ENCODE measurements around the gene SUGCT. TPM values are rescaled to one million over a fixed set of nuclear protein-coding genes. Genes with fewer than 3 reads are reported as not detected.

SUGCT gene
- total and polyA plus RNA-seq, 2 of the 8 experiments (the other 6 are each of a cell fraction or from before 2014, with no cell fraction given) = 2.8 to 5.4 TPM

DNA sequence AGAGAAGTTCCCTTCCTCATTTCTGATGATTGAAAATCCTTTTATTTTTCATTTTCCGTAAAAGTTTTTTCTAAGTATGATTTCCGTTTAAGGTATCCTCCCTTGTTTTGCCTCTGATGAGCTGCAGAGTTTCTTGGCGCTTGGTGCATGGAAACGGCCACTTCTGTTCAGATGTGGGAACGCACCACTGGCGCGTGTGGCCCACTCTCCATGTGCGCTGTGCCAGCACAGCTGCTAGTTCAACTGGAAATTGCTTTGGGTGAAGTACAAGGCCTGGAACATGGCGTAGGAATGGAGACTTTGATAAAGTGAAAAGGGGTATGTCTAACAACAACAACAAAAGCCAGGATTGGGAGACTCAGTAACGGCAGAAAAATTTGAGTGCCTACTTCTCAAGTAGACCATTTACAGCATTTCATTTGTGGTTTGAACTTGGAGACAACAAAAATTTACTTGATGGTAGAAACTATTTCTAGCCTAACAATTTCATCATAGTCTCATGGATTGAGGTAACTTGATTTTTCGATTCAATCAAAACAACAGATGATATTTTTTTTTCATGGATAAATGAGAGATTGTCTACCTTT is 364.2 kb downstream of the SUGCT start (continued):
- TF ChIP-seq, protein P1, sequence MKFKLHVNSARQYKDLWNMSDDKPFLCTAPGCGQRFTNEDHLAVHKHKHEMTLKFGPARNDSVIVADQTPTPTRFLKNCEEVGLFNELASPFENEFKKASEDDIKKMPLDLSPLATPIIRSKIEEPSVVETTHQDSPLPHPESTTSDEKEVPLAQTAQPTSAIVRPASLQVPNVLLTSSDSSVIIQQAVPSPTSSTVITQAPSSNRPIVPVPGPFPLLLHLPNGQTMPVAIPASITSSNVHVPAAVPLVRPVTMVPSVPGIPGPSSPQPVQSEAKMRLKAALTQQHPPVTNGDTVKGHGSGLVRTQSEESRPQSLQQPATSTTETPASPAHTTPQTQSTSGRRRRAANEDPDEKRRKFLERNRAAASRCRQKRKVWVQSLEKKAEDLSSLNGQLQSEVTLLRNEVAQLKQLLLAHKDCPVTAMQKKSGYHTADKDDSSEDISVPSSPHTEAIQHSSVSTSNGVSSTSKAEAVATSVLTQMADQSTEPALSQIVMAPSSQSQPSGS (IDR thresholded peaks at IDR 0.05; ENCODE audit: low read length) = no peak
- no peak for TF ChIP-seq NANOG (IDR thresholded peaks at IDR 0.05; ENCODE audit: insufficient read depth, low read depth, low read length, poor library complexity, severe bottlenecking)
- no peak for TF ChIP-seq SP1 (IDR thresholded peaks at IDR 0.05; ENCODE audit: low read depth, low read length)
- no peak for TF ChIP-seq PHF8 (conservative IDR thresholded peaks at IDR 0.05; ENCODE audit: low read depth, low read length)
- no peak for TF ChIP-seq SIRT6 (IDR thresholded peaks at IDR 0.05; ENCODE audit: low read length)
- no peak for TF ChIP-seq BRCA1 (IDR thresholded peaks at IDR 0.05; ENCODE audit: low read depth, low read length)
- TF ChIP-seq YY1 (IDR thresholded peaks at IDR 0.05; ENCODE audit: low read depth, low read length) = no peak
